Measurements from ENCODE around the gene TMPRSS11A. TPM values are rescaled to one million over a fixed set of nuclear protein-coding genes. Genes with fewer than 3 reads are reported as not detected.

Gene TMPRSS11A
- total and polyA plus RNA-seq, 2 of the 8 experiments (the other 6 are each of a cell fraction or from before 2014, with no cell fraction given), result not detected

DNA sequence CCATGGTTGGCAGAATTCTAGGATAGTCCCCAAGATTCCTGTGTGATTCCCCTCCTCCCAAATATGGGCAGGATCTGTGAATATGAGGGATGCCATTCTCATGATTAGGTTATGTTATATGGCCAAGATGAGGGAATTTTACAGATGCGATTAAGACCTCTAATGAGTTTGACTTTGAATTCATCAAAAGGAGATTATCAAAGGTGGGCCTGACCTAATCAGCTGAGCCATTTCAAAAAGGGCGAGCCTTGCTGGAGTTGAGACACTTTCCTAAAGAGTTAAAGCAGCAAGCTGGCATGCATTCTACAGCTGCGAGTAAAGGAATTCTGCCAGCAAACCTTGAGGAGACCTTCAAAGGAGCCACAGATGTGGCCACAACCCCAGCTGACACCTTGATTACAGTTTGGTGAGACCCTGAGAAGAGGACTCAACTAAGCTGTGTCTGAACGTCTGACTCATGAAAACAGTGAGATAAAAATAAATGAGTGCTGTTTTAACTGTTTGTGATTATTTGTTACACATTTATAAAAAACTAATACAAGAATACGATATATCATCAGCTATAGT lies 47.8 kb downstream of the TMPRSS11A start (continued):
- TF ChIP-seq, protein P1, sequence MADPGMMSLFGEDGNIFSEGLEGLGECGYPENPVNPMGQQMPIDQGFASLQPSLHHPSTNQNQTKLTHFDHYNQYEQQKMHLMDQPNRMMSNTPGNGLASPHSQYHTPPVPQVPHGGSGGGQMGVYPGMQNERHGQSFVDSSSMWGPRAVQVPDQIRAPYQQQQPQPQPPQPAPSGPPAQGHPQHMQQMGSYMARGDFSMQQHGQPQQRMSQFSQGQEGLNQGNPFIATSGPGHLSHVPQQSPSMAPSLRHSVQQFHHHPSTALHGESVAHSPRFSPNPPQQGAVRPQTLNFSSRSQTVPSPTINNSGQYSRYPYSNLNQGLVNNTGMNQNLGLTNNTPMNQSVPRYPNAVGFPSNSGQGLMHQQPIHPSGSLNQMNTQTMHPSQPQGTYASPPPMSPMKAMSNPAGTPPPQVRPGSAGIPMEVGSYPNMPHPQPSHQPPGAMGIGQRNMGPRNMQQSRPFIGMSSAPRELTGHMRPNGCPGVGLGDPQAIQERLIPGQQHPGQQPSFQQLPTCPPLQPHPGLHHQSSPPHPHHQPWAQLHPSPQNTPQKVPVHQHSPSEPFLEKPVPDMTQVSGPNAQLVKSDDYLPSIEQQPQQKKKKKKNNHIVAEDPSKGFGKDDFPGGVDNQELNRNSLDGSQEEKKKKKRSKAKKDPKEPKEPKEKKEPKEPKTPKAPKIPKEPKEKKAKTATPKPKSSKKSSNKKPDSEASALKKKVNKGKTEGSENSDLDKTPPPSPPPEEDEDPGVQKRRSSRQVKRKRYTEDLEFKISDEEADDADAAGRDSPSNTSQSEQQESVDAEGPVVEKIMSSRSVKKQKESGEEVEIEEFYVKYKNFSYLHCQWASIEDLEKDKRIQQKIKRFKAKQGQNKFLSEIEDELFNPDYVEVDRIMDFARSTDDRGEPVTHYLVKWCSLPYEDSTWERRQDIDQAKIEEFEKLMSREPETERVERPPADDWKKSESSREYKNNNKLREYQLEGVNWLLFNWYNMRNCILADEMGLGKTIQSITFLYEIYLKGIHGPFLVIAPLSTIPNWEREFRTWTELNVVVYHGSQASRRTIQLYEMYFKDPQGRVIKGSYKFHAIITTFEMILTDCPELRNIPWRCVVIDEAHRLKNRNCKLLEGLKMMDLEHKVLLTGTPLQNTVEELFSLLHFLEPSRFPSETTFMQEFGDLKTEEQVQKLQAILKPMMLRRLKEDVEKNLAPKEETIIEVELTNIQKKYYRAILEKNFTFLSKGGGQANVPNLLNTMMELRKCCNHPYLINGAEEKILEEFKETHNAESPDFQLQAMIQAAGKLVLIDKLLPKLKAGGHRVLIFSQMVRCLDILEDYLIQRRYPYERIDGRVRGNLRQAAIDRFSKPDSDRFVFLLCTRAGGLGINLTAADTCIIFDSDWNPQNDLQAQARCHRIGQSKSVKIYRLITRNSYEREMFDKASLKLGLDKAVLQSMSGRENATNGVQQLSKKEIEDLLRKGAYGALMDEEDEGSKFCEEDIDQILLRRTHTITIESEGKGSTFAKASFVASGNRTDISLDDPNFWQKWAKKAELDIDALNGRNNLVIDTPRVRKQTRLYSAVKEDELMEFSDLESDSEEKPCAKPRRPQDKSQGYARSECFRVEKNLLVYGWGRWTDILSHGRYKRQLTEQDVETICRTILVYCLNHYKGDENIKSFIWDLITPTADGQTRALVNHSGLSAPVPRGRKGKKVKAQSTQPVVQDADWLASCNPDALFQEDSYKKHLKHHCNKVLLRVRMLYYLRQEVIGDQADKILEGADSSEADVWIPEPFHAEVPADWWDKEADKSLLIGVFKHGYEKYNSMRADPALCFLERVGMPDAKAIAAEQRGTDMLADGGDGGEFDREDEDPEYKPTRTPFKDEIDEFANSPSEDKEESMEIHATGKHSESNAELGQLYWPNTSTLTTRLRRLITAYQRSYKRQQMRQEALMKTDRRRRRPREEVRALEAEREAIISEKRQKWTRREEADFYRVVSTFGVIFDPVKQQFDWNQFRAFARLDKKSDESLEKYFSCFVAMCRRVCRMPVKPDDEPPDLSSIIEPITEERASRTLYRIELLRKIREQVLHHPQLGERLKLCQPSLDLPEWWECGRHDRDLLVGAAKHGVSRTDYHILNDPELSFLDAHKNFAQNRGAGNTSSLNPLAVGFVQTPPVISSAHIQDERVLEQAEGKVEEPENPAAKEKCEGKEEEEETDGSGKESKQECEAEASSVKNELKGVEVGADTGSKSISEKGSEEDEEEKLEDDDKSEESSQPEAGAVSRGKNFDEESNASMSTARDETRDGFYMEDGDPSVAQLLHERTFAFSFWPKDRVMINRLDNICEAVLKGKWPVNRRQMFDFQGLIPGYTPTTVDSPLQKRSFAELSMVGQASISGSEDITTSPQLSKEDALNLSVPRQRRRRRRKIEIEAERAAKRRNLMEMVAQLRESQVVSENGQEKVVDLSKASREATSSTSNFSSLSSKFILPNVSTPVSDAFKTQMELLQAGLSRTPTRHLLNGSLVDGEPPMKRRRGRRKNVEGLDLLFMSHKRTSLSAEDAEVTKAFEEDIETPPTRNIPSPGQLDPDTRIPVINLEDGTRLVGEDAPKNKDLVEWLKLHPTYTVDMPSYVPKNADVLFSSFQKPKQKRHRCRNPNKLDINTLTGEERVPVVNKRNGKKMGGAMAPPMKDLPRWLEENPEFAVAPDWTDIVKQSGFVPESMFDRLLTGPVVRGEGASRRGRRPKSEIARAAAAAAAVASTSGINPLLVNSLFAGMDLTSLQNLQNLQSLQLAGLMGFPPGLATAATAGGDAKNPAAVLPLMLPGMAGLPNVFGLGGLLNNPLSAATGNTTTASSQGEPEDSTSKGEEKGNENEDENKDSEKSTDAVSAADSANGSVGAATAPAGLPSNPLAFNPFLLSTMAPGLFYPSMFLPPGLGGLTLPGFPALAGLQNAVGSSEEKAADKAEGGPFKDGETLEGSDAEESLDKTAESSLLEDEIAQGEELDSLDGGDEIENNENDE (IDR thresholded peaks at IDR 0.05; ENCODE audit: insufficient replicate concordance, low read length), result no peak
- TF ChIP-seq ASH2L (IDR thresholded peaks at IDR 0.05; ENCODE audit: low read length) (no peak), CEBPB (IDR thresholded peaks at IDR 0.05; ENCODE audit: low read depth, low read length) (no peak), HDAC6 (IDR thresholded peaks at IDR 0.05; ENCODE audit: low read depth, low read length) (no peak), ZNF274 (IDR thresholded peaks at IDR 0.05; ENCODE audit: borderline replicate concordance, extremely low read depth, low read length) (no peak), SIX5 (IDR thresholded peaks at IDR 0.05; ENCODE audit: low read depth, low read length) (no peak), KDM5A (IDR thresholded peaks at IDR 0.05; ENCODE audit: low read length) (no peak), CBX5 (IDR thresholded peaks at IDR 0.05; ENCODE audit: low read depth, low read length) (no peak), YY1 (IDR thresholded peaks at IDR 0.05; ENCODE audit: low read depth, low read length) (no peak), RNF2 (IDR thresholded peaks at IDR 0.05; ENCODE audit: borderline replicate concordance, low read depth, low read length, missing control alignments, poor library complexity, severe bottlenecking) (no peak)

Measured in H1 (cell line).